Putamen (tissue), 1 donor: ENCODE results near the gene PTCH1.

Experiments used
- DNase-seq: peaks from one replicate; pipeline ENCODE4 v3.0.0-alpha.2; 2016; ENCODE audit warnings: low spot score

Gene PTCH1

GRCh38 chr9:95463148-95464060, 53.4 kb downstream of the PTCH1 start:
- DNase-seq, result no peak

DNA sequence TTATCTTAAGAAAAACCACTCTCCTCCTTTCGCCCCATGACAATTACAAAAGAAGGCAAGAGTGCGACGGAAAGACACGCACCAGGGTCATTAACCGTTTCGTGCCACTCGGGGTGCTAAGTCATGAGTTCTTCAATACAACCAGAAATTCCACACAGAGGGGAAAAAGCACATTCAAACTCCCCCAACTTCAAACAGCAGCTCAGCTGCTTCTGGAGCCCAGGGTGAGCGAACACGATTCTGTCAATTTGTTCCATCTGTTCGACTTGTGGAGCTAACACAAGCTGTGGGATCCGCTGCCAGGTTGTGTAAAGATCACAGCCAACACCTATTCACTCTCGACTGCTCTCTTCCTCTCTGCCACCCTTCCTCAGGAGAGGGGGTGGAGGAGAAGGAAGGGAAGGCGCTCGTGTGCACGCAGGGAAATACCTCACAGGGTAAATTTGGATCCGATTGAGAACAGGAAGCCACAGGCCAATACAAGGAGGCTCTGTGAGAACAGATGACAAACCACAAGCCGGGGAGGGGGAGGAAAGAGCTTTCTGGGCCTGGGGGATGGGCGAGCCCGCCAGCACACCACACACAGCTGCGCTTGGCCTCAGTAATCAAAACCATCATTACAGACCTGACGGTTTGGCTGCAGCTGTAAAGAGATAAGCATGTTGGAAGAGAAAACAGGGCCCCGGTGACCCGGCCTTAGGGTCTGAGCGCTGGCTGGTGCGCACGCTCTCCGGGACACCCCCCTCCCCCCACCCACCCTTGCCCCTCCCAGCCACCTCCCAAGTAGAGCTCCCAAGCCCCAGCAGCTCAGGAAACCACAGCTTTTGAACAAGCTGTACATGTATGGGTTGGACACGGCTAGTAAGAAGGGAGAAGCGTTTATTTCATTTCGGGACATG, 54.3 kb downstream of the PTCH1 start:
- DNase-seq, result peak; percentile 87

DNA sequence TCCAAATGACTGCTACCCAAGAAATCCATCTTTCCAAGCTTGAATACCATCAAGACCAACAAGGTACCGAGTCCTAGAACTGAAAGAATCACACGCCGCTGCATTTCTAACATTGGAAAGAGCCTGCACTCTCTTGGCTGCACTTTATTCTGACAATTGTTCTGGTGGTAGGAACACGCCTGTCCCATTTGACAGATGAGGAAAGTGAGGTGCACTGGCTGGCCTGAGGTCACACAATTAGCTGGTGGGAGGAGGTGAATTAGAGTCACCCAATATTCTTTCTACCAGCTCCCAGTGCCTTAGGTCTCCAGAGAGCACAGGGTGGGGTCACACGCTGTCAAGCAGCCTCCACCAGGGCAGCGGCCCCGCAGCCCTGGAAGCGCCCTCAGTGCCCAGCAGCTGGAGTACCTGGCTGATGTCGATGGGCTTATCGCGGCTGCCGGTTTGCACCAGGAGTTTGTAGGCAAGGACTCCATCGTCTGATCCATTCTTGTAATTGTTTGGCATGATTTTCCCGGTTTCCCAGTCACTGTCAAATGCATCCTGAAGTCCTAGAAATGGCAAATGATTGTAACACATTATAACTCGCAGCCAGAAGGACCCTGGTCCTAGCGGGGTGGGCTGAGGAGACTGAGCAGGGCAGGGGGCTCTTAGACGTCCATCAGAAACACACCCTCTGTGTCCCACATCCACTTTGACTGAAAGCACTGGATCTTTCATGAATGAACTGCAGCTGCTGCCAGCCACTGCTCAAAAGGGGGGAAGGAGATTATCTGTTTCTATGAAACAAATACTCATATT, 55.1 kb downstream of the PTCH1 start:
- no peak for DNase-seq

GRCh38 chr9:95460518-95461164, 56.1 kb downstream of the PTCH1 start:
- DNase-seq, result no peak

- DNase-seq, result no peak
Observed at GRCh38 chr9:95459851-95460517, 56.8 kb downstream of the PTCH1 start.

- no peak for DNase-seq
Observed at GRCh38 chr9:95459178-95459577, 57.6 kb downstream of the PTCH1 start.

GRCh38 chr9:95458666-95459065, 58.1 kb downstream of the PTCH1 start:
- no peak for DNase-seq

DNA sequence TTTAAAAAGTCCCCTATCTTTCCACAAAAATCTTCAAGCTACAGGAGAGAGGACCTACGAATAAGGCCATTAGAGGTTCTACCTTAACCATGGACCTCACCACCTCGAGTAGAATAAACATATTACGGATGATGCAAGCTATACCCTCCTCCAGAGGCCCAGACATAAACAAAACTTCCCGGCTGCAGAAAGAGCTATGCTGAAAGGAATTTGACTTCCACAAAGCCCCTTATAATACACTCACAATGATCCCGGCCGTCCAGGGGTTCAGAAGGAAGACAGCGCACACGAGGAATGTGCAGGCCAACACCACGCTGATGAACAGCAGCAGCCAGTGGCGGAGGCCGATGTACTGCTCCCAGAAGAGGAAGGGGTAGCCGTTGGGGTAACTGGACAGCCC, 59.0 kb downstream of the PTCH1 start:
- no peak for DNase-seq

DNA sequence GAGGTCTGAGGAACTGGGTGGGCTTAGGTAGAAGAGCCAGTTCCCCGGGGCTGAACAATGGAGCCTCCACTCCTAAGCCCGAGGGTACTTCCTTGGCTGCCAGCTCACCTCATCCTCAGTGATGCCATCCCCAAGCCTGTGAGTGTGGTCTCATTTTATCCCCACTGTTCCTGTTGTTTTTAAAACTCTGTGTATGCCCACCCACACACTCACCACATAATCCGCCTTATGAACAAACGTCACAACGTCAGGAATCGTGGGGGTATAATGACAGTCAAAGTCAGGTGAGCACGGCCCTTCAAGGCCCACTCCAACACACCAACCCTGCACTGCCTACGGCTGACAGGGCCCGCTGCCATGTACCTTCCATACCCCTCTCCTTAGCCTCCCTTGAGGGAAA, 61.1 kb downstream of the PTCH1 start:
- DNase-seq, result no peak

GRCh38 chr9:95452176-95452575, 64.6 kb downstream of the PTCH1 start:
- no peak for DNase-seq

DNA sequence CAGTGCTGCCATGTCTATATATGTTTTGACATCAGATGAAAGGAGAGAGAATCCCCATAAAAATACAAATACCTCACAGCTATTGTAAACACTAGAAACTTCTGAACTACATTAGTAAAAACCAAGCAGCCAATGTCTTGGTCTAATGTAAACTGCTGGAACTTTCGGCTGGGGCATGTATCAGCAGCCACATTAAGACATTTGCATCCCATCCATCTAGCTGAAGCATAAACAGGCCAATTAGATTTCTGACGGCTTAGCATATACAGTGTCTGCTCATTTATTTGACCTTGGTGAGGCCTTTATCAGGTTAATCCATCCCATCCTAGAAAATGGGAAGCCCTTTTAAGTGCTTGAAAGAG, 65.7 kb downstream of the PTCH1 start:
- no peak for DNase-seq

- peak; percentile 28 for DNase-seq
Observed at GRCh38 chr9:95450171-95451064, 66.4 kb downstream of the PTCH1 start.

DNA sequence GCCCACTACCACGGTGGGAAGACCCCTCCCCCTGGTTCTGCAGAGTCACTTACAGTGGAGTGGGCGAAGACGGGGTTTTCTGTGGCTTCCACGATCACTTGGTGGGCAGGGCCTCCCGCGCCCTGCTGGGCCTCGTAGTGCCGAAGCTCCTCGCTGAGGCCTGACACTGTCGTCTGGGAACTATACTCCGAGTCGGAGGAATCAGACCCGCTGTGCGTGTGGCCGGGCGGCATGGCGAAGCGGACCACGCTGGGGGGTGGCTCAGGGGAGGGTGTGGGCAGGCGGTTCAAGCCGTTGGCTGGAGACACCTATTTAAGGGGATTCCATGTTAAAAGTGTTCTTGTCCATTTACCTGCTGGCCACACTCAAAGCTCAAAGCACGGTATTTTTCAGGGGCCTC, 67.8 kb downstream of the PTCH1 start:
- DNase-seq, result no peak

- no peak for DNase-seq
Observed at GRCh38 chr9:95447660-95448420, 68.9 kb downstream of the PTCH1 start.

GRCh38 chr9:95446984-95447383, 69.8 kb downstream of the PTCH1 start:
- no peak for DNase-seq

- no peak for DNase-seq
Observed at GRCh38 chr9:95446259-95446658, 70.5 kb downstream of the PTCH1 start.

- no peak for DNase-seq
Observed at GRCh38 chr9:95444160-95444559, 72.6 kb downstream of the PTCH1 start.

- no peak for DNase-seq
Observed at GRCh38 chr9:95443301-95443700, 73.5 kb downstream of the PTCH1 start.

DNA sequence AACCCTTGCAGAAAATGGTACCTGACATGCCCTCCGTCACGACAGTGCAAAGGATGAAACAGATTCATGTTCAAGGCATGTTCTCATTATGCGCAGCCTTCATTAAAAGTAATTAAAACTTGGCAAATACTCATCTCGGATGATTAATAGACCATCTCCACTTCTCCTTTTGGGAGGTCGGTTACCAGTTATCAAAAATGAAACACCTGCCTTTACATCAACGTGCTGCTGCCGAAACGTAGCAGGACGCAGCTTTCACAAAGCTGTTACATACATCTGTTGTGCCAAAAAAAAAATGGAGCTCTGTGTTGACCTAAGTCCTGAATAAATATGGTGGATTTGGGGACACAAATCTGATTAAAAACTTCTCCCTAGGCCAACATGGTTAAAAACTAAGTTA, 75.7 kb downstream of the PTCH1 start:
- DNase-seq, result no peak
